Hematopoietic multipotent progenitor cell treated with erythropoietin and hydrocortisone succinate and interleukin-3 and kit ligand, for 17 days (in vitro differentiated cells): ENCODE measurements around the gene HDLBP.

Experiments
- DNase-seq: peaks from one replicate; pipeline ENCODE4 v3.0.0-alpha.2; 2015; ENCODE audit warnings: low spot score

HDLBP gene

DNA sequence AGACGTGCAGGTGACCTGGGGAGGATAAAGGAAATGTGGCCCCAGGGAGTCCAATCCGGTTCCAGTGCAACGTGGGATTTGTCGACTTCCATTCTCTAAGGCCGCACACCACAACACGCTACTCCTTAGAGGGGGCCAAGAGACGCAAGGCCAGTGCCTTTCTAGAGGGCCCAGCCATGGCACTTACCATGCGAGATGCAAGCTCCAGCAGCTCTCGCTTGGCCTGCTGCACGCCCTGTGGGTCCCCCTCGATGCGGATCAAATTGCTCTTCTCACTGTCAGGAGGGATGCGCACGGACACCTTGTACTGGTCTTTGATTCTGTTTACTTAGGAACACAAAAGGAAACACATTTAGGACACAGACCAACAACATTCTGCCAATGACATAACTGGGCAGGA lies 65.8 kb downstream of the HDLBP start:
- DNase-seq, result no peak

DNA sequence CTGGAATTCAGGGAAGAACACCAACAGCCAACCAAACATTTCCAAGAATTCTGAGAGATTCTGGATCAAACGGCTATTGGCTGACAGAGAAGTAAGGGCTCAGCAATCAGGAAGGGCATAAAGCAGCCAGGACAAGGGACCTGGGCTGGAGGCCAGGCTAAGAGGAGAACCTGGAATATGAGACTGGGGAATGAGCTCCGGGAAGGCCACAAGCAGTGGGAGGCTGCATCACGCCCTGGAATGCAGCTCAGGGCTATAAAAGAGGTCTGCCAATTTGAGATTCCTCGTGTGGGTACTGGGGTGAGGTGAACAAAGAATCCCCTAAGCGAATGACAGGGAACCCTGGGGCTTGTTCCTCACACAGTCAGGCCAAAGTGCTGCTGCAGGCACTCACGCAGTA lies 66.6 kb downstream of the HDLBP start:
- DNase-seq, result no peak

DNA sequence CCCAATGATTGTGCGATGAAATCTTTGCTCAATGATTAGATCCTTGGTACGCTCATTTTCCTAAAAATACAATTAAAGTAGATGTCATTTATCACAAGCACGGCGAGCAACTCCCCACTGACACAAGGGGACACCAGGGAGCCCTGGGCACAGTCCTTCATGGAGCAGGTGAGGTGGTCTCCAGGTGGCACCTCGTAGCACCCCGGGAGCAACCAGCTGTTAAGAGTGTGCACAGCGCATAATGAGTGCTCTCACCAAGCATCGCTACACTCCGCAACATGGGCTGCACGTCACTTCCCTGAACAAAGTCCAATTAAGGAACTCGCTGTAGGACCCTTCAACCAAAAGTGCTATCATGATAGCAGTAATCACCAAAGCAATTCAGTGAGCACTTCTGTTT lies 67.2 kb downstream of the HDLBP start:
- DNase-seq, result no peak

DNA sequence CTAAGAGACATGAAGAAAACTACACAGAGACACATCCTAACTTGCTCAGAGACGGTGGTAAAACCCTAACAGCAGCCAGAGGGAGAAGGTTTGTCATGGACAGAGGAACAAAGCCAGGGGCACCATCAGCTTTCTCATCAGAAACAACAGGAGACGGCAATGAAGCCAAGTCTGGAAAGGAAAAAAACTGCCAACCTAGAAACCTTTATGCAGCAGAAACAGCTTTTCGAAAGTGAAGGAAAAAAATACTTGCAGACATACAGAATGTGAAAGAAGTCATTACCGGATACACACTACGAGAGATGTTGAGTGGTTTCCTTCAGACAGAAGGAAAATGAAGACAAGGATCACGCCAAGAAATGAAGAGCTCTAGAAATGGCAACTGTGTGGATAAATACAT lies 71.1 kb downstream of the HDLBP start:
- DNase-seq, result no peak

DNA sequence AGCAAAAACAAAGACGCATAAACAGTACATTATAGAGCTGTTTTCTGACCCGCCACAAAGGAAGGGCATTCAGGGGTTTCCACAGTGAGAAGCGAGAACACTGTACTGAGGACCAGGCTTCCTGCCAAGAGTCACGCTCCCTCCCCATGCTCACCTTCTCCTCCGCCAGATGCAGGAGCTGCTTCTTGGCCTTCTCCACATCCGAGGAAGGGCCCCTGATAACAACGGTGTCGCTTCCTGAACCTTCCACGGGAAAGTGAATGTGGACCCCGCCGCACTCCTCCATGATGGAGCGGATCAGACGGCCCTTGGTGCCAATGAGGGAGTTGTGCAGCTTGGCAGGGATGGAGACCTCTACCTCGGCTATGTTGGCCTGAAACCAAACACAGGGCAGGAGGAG lies 73.2 kb downstream of the HDLBP start:
- no peak for DNase-seq

DNA sequence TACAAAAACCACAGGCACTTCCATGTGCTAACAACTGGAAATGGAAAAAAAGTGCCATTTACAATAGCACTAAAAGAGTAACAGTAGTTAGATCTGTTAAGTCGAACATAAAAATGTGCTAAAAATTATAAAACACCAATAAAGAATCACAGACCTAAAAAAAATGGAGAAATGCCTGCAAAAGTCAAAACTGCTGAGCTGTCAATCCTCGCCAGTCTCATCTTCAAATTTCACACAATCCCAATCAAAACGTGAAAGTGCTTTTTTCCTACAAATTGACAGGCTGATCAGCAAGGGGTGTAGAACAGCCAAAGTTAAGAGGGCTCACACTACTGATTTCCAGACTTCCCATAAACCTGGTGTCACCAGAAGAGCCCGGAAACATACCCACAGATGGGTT lies 73.8 kb downstream of the HDLBP start:
- no peak for DNase-seq

DNA sequence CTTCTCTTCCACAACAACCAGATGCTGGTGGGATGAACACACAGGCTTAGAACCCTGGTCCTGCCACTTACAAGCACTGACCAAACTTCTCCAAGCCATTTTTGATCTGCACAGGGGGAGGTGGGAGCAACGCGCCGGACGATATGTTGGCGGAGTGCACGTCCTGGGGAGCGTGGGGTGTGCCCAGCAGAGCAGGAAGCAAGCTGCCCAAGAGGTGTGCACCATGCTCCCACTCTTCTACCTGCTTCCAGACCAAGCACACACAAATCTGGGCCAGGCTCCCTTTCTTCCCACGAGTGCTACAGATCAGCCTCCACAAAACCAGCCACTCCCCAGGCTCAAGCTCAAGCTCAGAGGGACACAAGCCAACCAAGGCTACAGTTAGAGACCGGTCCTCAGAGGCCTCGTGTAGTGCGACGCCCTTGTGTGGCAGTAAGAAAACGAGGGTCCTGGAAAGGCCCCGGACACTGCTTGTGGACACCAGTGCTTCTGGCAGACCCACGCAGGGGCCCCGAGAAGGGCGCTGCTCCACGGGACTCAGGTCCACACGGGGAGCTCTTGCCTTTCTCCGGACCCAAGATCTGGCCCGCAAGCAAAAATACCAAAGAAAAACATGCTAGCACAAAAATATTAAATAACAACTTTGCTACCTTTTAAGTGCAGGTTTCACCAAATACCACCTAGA lies 75.0 kb downstream of the HDLBP start:
- no peak for DNase-seq

DNA sequence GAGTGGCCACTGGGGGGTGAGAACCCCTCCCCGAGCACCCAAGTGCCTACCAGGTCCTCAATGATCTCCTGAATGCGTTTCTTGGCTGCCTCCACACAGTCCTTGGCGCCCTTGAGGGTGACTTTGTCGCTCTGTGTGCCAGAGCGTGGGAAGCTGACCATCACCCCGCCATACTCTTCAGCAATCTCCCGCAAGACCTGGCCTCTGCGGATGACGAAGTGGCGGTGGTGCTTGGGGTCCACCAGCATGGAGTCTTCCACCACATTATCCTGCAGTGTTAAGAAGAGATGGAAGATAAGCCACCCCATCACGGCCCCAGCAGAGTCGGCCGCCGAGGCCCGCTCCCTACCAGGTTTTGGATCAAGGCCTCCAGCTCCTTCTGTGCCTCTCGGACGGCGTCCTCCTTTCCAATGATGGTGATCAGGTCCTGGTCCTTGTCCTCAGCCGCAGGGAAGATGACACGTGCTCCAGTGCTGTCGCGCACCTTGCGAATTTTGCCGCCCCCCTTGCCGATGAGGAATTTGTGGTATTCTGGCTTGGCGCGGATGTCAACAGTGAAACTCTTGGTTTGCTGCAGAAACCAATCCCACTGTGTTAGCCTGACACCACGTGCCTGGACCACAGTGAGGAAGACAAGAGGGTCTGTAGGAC lies 75.8 kb downstream of the HDLBP start:
- DNase-seq, result no peak

DNA sequence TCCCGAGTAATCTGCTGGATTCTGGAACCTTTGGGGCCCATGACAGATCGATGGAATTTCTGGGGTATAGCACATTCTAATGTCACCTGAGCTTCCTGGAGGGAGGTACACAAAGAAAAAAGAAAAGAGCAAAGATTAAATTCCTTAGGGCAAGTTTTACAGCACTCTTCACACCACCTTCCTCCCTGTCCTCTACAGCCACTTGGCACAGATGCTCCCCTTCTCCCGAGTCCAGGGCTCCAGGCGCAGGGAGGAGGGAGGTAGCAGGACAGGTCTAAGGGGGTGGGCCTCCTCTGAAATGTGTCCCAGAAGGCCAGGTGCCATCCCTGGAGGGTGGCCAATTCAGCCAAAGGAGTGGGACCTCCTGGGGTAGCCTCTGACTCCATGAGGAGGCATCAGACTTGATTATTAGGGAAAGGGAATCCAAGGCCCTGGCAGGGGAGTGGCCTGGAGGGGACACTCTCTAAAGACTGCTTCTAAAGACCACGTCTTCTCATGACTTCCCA lies 76.7 kb downstream of the HDLBP start:
- DNase-seq, result no peak

DNA sequence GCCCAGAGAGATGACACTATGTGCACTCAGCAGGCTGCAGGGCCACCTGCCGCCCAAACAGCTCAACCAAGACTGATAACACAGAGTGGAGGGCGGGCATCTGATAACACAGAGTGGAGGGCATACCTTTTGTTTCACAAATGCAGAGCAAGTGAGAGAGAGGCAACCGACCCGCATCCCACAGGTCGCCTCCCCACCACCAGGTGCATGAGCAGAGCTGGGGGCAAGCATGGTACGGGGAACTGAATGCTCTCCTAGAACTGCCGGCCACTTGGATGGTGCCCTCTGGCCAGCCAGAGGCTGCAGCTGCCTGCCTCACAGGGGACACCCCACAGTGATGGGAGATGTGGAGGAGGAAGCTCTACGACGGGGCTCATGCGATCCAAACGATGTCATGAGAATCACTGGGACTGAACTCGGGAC lies 77.5 kb downstream of the HDLBP start:
- no peak for DNase-seq

DNA sequence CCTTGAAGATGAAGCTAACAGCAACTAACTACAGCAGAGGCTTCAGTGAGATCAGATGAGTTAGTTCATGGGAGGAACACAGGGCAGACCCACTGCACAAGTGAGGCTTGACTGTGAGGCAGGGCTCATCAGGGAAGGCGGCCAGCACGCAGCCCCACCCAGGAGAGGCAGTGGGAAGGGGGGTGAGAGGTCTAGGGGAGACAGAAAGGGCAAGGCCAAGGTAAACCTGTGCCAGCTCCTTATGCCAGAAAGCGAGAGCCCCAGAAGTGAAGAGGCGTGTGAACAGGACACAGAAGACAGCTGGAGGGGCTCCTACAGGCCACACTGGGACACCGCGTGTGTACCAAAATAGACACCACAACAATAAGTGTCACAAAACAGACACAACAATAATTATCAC lies 78.4 kb downstream of the HDLBP start:
- DNase-seq, result no peak

DNA sequence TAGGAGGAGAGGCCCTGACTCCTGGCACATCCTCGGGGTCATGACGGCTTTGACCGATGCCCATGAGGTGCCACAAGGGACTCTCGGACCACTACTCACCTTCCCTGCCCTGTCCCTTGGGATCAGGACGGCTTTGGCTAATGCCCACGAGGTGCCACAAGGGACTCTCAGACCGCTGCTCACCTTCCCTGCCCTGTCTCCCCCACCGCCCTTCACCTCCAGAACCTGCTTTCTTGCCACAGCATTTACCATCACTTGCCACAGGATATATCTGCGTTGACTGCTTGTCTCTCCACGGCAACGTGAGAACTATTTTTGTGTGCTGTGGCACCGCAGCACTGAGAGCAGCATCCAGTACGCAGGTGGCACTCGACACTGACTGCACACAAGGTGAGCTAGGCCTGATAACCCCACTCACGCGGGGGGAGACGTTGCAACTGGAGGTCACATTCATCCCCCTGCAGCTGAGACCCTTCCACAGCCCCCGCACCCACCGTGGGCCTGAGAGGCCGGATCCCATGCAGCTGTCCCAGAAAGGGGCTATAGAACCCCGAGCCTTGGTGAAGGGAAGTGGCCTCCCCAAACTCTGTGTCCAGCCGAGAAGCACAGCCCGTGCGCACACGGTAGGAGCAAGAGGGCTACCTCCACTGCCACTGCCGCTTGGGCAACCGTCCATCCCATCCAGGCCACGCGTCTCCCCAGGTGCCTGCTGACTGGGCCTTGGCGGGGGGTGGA lies 79.4 kb downstream of the HDLBP start:
- no peak for DNase-seq

DNA sequence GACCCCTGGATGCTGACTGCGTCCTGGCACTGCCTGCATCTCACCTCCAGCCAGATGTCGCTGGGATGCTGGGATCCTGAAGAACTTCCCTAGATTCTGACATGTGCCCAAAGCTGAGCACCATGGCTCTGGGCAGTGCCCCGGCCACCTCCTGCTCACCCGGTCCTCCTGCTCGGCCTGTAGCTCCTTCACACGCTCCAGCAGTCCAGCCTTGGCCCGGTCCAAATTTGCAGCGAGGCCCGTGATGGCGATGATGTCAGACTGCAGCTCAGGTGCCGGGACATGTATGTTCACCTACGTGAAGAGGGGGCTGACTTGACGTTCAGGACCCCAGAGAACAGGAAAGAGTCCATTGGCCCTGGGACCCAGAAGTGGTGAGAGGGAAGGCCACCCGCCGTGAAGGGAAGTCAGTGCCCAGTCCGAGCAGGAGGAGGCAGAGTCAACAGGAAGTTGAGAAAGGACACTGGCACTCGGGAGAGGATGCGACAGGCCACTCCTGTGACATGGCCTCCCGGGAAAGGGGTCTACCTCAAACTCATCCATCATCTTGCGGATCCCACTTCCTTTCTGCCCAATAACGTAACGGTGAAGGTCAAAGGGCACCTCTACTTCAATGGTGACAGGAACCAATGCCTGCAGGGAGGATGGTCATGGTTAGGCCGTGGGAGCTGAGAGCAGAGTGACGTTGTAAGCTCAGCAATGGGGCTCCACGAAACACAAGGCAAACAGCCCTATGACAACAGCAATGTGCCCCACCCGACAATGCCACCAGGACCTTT lies 80.3 kb downstream of the HDLBP start:
- DNase-seq, result no peak

DNA sequence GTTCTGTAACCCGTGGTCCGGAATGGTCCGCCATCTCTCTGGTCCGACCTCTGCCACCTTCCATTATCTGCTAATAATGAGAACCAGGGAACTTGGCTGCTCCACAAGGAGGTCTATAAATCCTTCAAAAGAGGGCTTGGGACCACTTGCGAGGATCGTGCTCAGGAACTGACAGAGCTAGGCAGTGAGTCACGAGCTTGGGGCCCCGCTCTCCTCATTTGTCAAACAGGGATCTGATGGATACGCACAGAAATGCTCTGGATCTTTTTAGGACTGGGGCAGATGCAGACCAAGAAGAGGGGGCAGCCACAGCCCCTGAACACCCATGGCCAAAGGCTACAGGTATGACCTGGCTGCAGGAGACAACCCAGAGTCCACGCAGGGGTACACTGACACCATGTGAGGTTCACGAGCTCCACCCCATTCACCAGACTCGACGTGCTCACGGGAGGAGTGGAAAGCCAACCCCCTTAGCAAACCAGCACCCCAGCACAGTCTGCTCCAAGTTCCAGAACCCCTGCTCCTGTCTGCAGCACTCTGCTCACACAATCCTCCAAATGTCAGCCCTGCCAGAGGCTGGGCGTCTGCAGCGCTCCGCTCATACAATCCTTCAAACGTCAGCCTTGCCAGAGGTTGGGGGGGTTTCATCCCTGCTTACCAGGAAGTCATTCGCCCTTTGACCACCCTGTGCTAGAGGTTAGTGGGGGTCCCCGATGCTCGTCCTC lies 81.2 kb downstream of the HDLBP start:
- no peak for DNase-seq

DNA sequence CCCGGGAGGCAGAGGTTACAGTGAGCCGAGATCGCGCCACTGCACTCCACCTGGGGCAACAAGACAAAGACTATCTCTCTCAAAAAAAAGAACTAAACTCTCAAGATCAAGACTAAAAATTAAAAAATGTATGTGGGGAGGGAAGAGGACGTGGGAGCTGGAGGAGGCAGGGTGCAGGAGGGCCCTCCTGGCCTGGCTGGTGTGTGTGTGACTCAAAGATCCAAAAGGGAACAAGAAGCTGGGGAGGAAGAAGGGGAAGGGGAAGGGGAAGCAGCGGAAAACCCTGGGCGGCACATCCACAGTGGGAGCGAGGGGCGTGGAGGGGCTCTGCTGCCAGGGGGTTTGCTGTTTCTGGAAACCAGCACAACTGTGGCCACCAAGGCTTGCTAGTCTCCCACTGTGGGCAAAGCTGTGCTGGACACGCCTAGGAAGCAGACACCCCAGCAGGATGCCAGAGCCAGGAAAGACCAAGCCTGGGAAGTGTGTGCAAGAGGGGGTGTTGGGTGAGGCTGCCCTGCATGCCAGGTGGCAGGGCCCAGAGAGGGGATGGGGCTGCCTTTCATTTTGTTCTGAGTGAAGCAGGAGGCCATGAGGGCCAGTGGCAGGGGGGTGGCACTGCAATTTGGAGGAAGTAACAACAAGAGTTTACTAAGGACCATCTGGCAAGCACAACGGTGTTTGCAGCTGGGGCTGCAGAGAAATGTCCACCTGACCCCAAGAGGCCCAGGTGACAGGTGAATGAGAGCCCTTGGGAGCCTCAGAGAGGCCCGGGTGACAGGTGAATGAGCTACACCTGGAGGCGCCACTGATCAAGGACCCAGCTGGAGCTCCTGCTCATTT lies 82.5 kb downstream of the HDLBP start:
- DNase-seq, result no peak

DNA sequence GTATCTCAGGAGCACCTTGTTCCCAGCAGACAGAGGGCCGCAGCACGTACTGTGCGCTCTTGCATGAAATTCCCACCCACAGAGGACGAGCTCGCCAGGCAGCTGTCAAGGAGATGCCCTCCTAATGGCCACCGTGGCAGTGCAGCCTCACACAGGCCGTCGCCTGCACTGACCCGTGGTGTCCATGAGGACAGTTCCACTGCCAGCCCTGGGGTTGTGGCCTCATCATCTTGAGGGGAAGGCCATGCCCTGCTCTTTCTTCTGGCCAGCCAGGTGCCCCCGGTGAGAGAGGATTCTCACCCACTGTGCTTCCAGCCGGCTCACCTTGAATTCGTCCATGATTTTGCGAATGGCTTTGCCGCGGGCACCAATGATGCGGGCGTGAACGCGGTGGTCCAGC lies 85.0 kb downstream of the HDLBP start:
- DNase-seq, result no peak

DNA sequence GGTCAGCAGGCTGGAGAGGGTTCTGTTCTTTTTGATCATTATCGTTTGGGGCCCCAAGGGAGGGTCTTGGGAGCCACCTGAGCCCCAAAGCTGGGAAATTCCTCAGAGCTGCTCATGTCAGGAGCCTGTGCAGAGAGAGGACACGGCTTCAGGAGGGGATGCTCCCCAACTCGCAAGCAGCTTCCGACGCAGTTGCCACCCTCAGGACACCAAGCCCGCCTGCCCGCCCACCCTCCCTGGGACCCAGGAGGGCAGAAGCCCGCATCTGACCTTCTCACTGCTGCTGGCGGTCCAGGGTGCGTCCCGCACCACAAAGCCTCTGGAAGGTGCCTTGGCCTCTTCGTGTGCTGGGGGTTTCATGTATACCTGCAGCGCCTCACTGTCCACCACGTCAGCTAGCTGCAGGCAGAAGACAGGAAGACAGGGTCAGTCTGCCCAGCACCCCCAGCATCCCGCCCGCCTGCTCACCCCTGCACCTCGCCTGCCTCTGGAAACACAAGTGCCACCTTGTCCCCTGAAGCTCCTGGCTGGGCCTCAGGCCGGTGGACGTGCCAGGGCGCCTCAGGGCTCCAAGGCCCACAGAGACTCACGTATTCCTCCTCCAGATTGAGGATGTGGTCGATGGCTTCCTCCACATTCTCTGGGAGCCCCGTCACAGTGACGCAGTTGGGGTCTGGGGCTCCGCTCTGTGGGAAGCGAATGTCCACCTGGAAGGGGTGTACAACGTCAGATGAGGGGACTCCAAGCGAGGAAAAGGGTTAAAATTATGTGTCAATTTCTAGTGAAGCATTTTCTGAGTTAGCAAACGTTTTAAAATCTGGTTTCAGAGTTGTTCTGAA lies 85.7 kb downstream of the HDLBP start:
- DNase-seq, result no peak

DNA sequence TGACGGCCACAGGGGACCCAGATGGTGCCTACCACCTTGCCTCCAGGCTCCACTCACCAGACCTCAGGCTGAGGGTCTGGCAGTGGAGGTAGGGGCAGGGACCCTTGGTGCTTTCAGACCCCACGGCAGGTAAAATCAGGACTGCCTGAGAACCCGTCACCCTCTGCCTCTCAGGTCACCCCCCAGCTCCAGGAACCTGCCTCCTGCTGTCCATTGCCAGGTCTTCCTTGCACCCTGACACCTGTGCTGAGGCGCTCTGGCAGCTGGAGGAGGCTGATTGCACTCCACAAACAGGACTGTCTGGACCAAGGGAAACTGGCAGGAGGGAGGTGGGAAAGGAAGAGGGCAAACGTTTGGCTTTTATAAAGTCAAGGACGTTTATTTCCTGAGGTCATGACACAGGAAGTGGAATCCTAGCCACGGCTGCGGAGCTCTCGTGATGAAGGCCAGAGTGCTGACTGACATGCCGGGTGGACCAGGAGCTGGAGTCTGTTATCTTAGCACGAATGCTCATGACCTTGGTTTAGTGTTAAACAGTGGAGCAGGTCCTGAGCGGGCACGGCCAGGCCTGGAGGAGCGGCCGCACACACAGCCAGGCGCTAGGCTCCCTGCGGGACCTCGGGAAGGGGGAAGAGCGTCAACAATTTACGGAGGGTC lies 86.5 kb downstream of the HDLBP start:
- no peak for DNase-seq

DNA sequence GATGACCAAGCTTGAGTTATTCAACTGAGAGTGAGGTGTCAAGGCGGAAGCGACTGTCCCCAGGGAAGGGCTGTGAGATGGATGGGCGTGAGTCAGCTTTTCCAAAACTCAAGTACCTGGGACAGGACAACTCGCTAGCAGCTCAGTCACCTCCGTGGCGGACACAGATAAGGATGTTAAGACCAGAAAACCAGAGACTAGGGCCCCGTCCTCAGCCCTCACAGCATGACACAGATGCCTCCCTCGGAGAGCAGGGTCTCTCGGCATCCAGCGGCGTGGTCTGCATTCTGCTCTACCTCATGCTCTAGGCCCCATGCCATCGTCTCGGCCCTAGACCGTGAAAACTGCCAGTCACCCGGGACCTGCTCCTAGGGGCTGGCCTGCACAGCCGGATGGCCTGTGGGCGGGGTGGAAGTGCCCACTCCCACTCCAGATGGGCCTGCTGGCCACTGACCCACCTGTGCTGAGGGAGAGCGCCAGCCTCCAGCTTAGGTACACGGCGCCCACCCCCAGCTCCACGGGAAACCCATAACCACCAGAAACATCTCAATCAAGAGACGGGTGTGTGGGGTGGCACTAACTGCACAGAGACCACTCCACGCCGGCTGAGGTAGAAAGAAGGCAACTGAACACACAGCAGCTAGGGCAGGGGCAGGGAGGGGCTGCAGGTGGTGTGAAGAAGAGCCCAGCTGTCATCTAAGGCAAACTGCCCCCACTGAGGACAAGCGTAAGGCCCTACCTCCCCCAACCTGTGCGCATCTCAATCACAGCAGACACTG lies 87.2 kb downstream of the HDLBP start:
- no peak for DNase-seq
